IMR-90 (cell line): ENCODE data around the gene DRC3. TPM values are rescaled to one million over a fixed set of nuclear protein-coding genes. Genes with fewer than 3 reads are reported as not detected.

Experiments used
- ATAC-seq: fragments of 200-7000 bp; cut with Tn5 transposase; 2 replicates; pipeline ENCODE4 v1.9.1; 2020; ENCODE audit warnings: low read depth, mild to moderate bottlenecking, moderate library complexity
- BruUV-seq: library from RNA; stranded (reverse); fragments of 400-500 nt; replicated peaks from 2 replicates; lab custom pipeline; 2021; lab: Mats Ljungman, UMichigan
- CTCF ChIA-PET: fragments of 300-600 bp; formaldehyde crosslinking; extraction: SDS; loops from one replicate; lab custom pipeline; 2021; ENCODE audit warnings: antibody characterized with exemption; lab: Yijun Ruan, JAX
- POLR2A ChIA-PET: fragments of 300-600 bp; sonication (Branson Sonifier 250); formaldehyde crosslinking; loops from one replicate; lab custom pipeline; 2022; ENCODE audit warnings: antibody characterized with exemption; ENCODE audit not compliant: unreplicated experiment; lab: Charles Lee
- DNase-seq: peaks from one replicate; pipeline ENCODE4 v3.0.0; 2013
- H2AFZ ChIP-seq: replicated peaks from 2 replicates; pipeline ENCODE3; 2013; ENCODE audit warnings: low read length, mild to moderate bottlenecking; ENCODE audit not compliant: poor library complexity
- H2AK5ac ChIP-seq: 2 replicates; pipeline ENCODE4 v1.6.1; 2013; ENCODE audit warnings: low read depth, low read length, inconsistent platforms
- H2AK9ac ChIP-seq: replicated peaks from 2 replicates; pipeline ENCODE3; 2013; ENCODE audit warnings: mild to moderate bottlenecking, low read depth, low read length, moderate library complexity; ENCODE audit not compliant: poor library complexity
- H2BK120ac ChIP-seq: 2 replicates; pipeline ENCODE4 v1.6.1; 2013; ENCODE audit warnings: low read depth, low read length, inconsistent platforms
- H2BK15ac ChIP-seq: 3 replicates; pipeline ENCODE4 v1.6.1; 2013; ENCODE audit warnings: low read depth, low read length, inconsistent platforms
- H2BK20ac ChIP-seq: 2 replicates; pipeline ENCODE4 v1.6.1; 2013; ENCODE audit warnings: low read depth, mild to moderate bottlenecking, inconsistent platforms, low read length, moderate library complexity
- H2BK5ac ChIP-seq: 2 replicates; pipeline ENCODE4 v1.6.1; 2013; ENCODE audit warnings: mild to moderate bottlenecking, low read depth, low read length, inconsistent platforms; ENCODE audit not compliant: poor library complexity, severe bottlenecking
- H3K14ac ChIP-seq: replicated peaks from 2 replicates; pipeline ENCODE4 v1.6.1; 2013; ENCODE audit warnings: low read depth, low read length, inconsistent platforms
- H3K18ac ChIP-seq: 2 replicates; pipeline ENCODE4 v1.6.1; 2013; ENCODE audit warnings: low read depth, low read length, control low read depth
- H3K23ac ChIP-seq: 2 replicates; pipeline ENCODE4 v1.6.1; 2013; ENCODE audit warnings: low read depth, low read length, inconsistent platforms
- H3K27ac ChIP-seq: 2 replicates; pipeline ENCODE4 v1.5.1; 2013; ENCODE audit warnings: mild to moderate bottlenecking, control low read depth, low read length; ENCODE audit not compliant: insufficient read depth
- H3K27me3 ChIP-seq: 2 replicates; pipeline ENCODE4 v1.6.1; 2013; ENCODE audit warnings: low read length; ENCODE audit not compliant: control insufficient read depth, insufficient read depth
- H3K36me3 ChIP-seq: 2 replicates; pipeline ENCODE4 v1.6.1; 2013; ENCODE audit warnings: low read length, mixed read lengths; ENCODE audit not compliant: control insufficient read depth, insufficient read depth
- H3K4ac ChIP-seq: 2 replicates; pipeline ENCODE4 v1.6.1; 2013; ENCODE audit warnings: low read depth, low read length, inconsistent platforms
- H3K4me1 ChIP-seq: 2 replicates; pipeline ENCODE4 v1.6.1; 2013; ENCODE audit warnings: low read length, mixed read lengths; ENCODE audit not compliant: control insufficient read depth, insufficient read depth
- H3K4me2 ChIP-seq: 2 replicates; pipeline ENCODE4 v1.6.1; 2013; ENCODE audit warnings: low read depth, mild to moderate bottlenecking, control low read depth, low read length, moderate library complexity
- H3K4me3 ChIP-seq: 2 replicates; pipeline ENCODE4 v1.5.1; 2013; ENCODE audit warnings: low read depth, mild to moderate bottlenecking, control low read depth, low read length, moderate library complexity; ENCODE audit not compliant: insufficient read depth
- H3K56ac ChIP-seq: 2 replicates; pipeline ENCODE4 v1.6.1; 2013; ENCODE audit warnings: low read length, inconsistent platforms; ENCODE audit not compliant: insufficient read depth; ENCODE audit errors: extremely low read depth
- H3K79me1 ChIP-seq, 2 experiments: 2 replicates each; pipeline ENCODE4 v1.6.1; 2013; ENCODE audit warnings: low read length in 2 of 2, inconsistent platforms in 1 of 2, low read depth in 1 of 2
- H3K9ac ChIP-seq: 2 replicates; pipeline ENCODE4 v1.6.1; 2013; ENCODE audit warnings: low read depth, low read length, control low read depth
- H3K9me1 ChIP-seq: 2 replicates; pipeline ENCODE4 v1.6.1; 2013; ENCODE audit warnings: low read length, inconsistent platforms; ENCODE audit not compliant: insufficient read depth
- H3K9me3 ChIP-seq: 2 replicates; pipeline ENCODE4 v1.6.1; 2013; ENCODE audit warnings: low read length; ENCODE audit not compliant: control insufficient read depth, insufficient read depth
- H4K20me1 ChIP-seq: 2 replicates; pipeline ENCODE4 v1.6.1; 2013; ENCODE audit warnings: low read length, inconsistent platforms; ENCODE audit not compliant: insufficient read depth
- H4K5ac ChIP-seq: 2 replicates; pipeline ENCODE4 v1.6.1; 2013; ENCODE audit warnings: mild to moderate bottlenecking, low read depth, low read length, control low read depth
- H4K8ac ChIP-seq, 2 experiments: 2 replicates each; pipeline ENCODE4 v1.6.1; 2013; ENCODE audit warnings: low read depth in 2 of 2, low read length in 2 of 2, control low read depth in 1 of 2, inconsistent platforms in 1 of 2
- H4K91ac ChIP-seq: 2 replicates; pipeline ENCODE4 v1.6.1; 2013; ENCODE audit warnings: low read depth, low read length, inconsistent platforms; ENCODE audit not compliant: insufficient read depth
- BHLHE40 ChIP-seq: fragments of 150-350 bp; IDR thresholded peaks from 2 replicates; pipeline ENCODE4 v1.6.1; 2016; ENCODE audit warnings: mild to moderate bottlenecking, low read depth, low read length
- FOS ChIP-seq: fragments of 150-350 bp; IDR thresholded peaks from 2 replicates; pipeline ENCODE4 v1.6.1; 2016; ENCODE audit warnings: low read depth, low read length
- MAZ ChIP-seq: IDR thresholded peaks from 2 replicates; pipeline ENCODE4 v1.6.1; 2012; ENCODE audit warnings: low read depth, mild to moderate bottlenecking, low read length, improper control_type of control experiment, moderate library complexity, borderline replicate concordance
- NFE2L2 ChIP-seq: fragments of 150-350 bp; IDR thresholded peaks from 2 replicates; pipeline ENCODE4 v1.6.1; 2016; ENCODE audit warnings: low read depth, mild to moderate bottlenecking, low read length
- RAD21 ChIP-seq: IDR thresholded peaks from 2 replicates; pipeline ENCODE4 v1.6.1; 2012; ENCODE audit warnings: low read length, improper control_type of control experiment
- WGBS, 2 experiments: methylation state at CpG; one replicate each; pipeline versions ENCODE4 v1.1.5 to v1.1.7; 2013; ENCODE audit warnings: missing lambda C conversion rate in 2 of 2; ENCODE audit not compliant: insufficient read length in 1 of 2; ENCODE audit errors: extremely low coverage in 2 of 2; 5-methylcytosine and 5-hydroxymethylcytosine counted together
- dilution Hi-C: fragments of 300-500 bp; cut with HindIII; formaldehyde crosslinking; loops from one replicate; pipeline ENCODE4 v1.14.3; 2018; ENCODE audit warnings: low sequenced_read_pairs; ENCODE audit not compliant: unreplicated experiment
- in situ Hi-C: fragments of 300-500 bp; cut with MboI; formaldehyde crosslinking; loops from 3 replicates; pipeline ENCODE4 v1.14.3; 2019; ENCODE audit warnings: low sequenced_read_pairs, inconsistent platforms, mixed read lengths
- intact Hi-C: fragments of 100-400 bp; cut with micrococcal nuclease; formaldehyde crosslinking; loops from 2 replicates; pipeline ENCODE4 v1.10.0; 2022
- polyA plus RNA-seq, 3 experiments: library from polyadenylated mRNA; depleted of rRNA; stranded (reverse); fragments of >200 nt; gene quantifications; 2 replicates each; pipeline ENCODE4 v1.2.3, GENCODE V29; 2012; ENCODE audit warnings: low replicate concordance in 1 of 3
- total RNA-seq: library from RNA; depleted of rRNA; stranded (reverse); fragments of >200 nt; gene quantifications from 2 replicates; pipeline ENCODE4 v1.2.3, GENCODE V29; 2012
- TF ChIP-seq, protein P1 (sequence below): fragments of 150-350 bp; IDR thresholded peaks from 2 replicates; pipeline ENCODE4 v1.6.1; 2016; ENCODE audit warnings: low read depth, mild to moderate bottlenecking, low read length, moderate library complexity, borderline replicate concordance

DRC3 gene
- total and polyA plus RNA-seq, 2 of the 4 experiments (the other 2 are of a cell fraction), result 0.55 to 0.72 TPM

DNA sequence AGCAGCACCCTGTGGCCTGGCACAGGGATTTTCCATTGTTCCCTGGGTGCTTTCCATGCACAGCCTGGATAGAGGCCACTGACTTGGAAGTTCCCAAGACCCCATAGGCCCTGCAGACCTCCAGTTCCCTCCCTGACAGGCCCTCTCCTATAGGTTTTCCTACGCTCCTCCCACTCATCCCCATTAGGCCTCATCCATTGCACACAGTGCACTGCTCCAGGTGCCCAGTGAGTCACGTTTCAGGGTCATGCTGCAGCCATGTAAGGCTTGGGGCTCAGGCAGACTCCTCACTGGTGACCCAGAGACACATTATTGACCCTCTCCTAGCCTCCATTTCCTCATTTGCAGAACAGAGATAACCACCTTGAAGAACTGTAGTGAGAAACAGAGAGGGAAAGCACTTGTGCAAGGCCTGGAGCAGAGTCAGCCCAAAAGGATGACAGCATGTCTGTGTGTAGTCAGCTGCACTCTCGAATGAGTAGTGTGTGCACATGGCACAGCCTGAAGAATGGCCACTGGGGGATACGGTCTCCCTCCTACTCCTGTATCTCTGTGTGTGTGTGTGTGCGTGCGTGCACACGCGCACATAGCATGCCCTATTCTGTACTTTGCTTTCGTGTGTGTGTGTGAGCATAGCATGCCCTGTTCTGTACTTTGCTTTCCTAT is 26.8 kb downstream of the DRC3 start:
- Histone ChIP-seq H3K9me1 (peaks cover 11% of the 10 kb centered on the region), H3K27ac (no peak overlapping the region), H2BK15ac (no peak overlapping the region), H2BK5ac (no peak overlapping the region), H3K4me3 (no peak overlapping the region), H3K9me3 (no peaks in the 10 kb centered on the region), H4K91ac (no peak overlapping the region), H3K79me1 (no peaks in the 10 kb centered on the region), H4K20me1 (no peaks in the 10 kb centered on the region), H3K18ac (no peak overlapping the region), H3K4ac (no peak overlapping the region), H4K8ac (no peak overlapping the region), H2BK20ac (no peak overlapping the region), H2AK5ac (no peak overlapping the region), H3K27me3 (no peaks in the 10 kb centered on the region), H3K23ac (no peak overlapping the region), H3K36me3 (no peaks in the 10 kb centered on the region), H3K4me2 (no peak overlapping the region), H3K4me1 (peaks cover 7% of the 10 kb centered on the region; the same call in 1 of the 2 replicates), H3K9ac (no peak overlapping the region), H2AK9ac (no peak overlapping the region), H4K5ac (no peak overlapping the region), H3K56ac (no peak overlapping the region), H2AFZ (peak overlapping the region; percentile 74), H3K14ac (no peak overlapping the region), H2BK120ac (no peak overlapping the region)
- 86% methylated on average over 5 of the region's 9 CpGs; no CpG with 5 or more reads in 1 of the 2 experiments for WGBS, 2 experiments
- DNase-seq, result peak; percentile 50
- ATAC-seq, result 0 out of 2 replicates have a peak, but pooled peaks have one; percentile 27
- intact Hi-C loops (no loop called here), in situ Hi-C loops (no loop called here), dilution Hi-C loops (no loop called here)
- no TSS peak for BruUV-seq
- ChIA-PET CTCF (no interaction called here), POLR2A (no interaction called here)
- no peak for TF ChIP-seq MAZ
- TF ChIP-seq FOS, result no peak
- no peak for TF ChIP-seq NFE2L2
- peak; percentile 10; the same call in 1 of the 2 replicates for TF ChIP-seq BHLHE40
- TF ChIP-seq, protein P1, sequence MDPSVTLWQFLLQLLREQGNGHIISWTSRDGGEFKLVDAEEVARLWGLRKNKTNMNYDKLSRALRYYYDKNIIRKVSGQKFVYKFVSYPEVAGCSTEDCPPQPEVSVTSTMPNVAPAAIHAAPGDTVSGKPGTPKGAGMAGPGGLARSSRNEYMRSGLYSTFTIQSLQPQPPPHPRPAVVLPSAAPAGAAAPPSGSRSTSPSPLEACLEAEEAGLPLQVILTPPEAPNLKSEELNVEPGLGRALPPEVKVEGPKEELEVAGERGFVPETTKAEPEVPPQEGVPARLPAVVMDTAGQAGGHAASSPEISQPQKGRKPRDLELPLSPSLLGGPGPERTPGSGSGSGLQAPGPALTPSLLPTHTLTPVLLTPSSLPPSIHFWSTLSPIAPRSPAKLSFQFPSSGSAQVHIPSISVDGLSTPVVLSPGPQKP, result no peak
- TF ChIP-seq RAD21, result no peak
